ENCODE results near the gene NRXN3.

NRXN3 gene

DNA sequence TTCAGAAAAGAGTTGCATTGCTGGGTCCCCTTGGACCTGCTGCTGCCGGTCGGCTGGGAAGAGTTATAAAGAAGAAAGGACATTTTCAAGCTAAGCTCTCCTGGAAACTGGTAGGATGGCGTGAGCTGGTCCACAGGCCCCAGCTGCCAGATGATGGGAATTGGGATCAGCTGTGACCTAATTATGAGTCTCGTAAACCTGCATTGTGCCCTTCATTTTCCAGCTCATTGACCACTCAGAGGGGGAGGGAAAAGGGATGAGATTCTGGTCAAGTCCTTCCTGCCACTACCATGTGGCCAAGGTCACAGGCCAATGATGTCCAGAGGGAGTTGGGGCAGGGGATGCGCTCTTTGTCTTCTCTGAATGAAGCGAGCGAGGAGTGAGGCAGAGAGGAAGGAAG is 320.9 kb downstream of the NRXN3 start:
- Histone ChIP-seq H3K36me3 (ENCODE audit: low read depth) (no peaks in the 10 kb centered on the region), H3K4me1 (ENCODE audit: insufficient read depth, poor library complexity, severe bottlenecking) (no peaks in the 10 kb centered on the region), H3K9me3 (ENCODE audit: severe bottlenecking) (no peaks in the 10 kb centered on the region), H3K27ac (ENCODE audit: poor library complexity, severe bottlenecking) (no peak overlapping the region), H3K27me3 (ENCODE audit: insufficient read depth, poor library complexity, severe bottlenecking) (no peaks in the 10 kb centered on the region), H3K4me3 (ENCODE audit: severe bottlenecking) (no peak overlapping the region)
- no peak for ATAC-seq (ENCODE audit: low read depth)
- TF ChIP-seq CTCF (IDR thresholded peaks at IDR 0.05; ENCODE audit: poor library complexity, severe bottlenecking) = no peak
- no peak for DNase-seq (ENCODE audit: low spot score)

- Histone ChIP-seq H3K27me3 (ENCODE audit: insufficient read depth, poor library complexity, severe bottlenecking) (no peaks in the 10 kb centered on the region), H3K9me3 (ENCODE audit: severe bottlenecking) (no peaks in the 10 kb centered on the region), H3K4me1 (ENCODE audit: insufficient read depth, poor library complexity, severe bottlenecking) (no peaks in the 10 kb centered on the region), H3K36me3 (ENCODE audit: low read depth) (no peaks in the 10 kb centered on the region), H3K4me3 (ENCODE audit: severe bottlenecking) (no peak overlapping the region), H3K27ac (ENCODE audit: poor library complexity, severe bottlenecking) (no peak overlapping the region)
- no peak for TF ChIP-seq CTCF (IDR thresholded peaks at IDR 0.05; ENCODE audit: poor library complexity, severe bottlenecking)
- ATAC-seq (ENCODE audit: low read depth) = no peak
- DNase-seq (ENCODE audit: low spot score) = no peak
Observed at GRCh38 chr14:78498062-78498595, 328.0 kb downstream of the NRXN3 start.

DNA sequence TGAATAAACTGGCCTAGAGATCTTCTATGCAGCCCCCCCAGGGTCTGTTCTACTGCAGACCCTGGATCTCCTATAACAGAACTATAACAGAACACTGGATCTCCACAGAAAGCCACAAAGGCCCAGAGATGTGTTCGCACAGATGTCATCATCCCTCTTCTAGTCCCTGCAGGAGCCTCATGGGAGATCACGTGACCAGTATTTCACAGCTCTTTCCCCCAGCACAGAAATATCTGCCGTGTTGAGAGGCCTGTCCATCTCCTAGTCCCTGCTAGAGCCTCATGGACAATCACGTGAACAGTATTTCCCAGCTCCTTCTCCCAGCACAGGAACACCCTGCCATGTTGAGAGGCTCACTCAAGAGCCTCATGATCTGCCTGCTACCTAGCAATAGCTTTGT is 331.7 kb downstream of the NRXN3 start:
- Histone ChIP-seq H3K9me3 (ENCODE audit: severe bottlenecking) (no peaks in the 10 kb centered on the region), H3K4me3 (ENCODE audit: severe bottlenecking) (no peak overlapping the region), H3K36me3 (ENCODE audit: low read depth) (no peaks in the 10 kb centered on the region), H3K27ac (ENCODE audit: poor library complexity, severe bottlenecking) (no peak overlapping the region), H3K4me1 (ENCODE audit: insufficient read depth, poor library complexity, severe bottlenecking) (no peaks in the 10 kb centered on the region), H3K27me3 (ENCODE audit: insufficient read depth, poor library complexity, severe bottlenecking) (no peaks in the 10 kb centered on the region)
- DNase-seq (ENCODE audit: low spot score) = no peak
- no peak for TF ChIP-seq CTCF (IDR thresholded peaks at IDR 0.05; ENCODE audit: poor library complexity, severe bottlenecking)
- ATAC-seq (ENCODE audit: low read depth) = no peak

- TF ChIP-seq CTCF (IDR thresholded peaks at IDR 0.05; ENCODE audit: poor library complexity, severe bottlenecking) = no peak
- H3K4me3 ChIP-seq (ENCODE audit: severe bottlenecking) = no peak overlapping the region
- H3K27ac ChIP-seq (ENCODE audit: poor library complexity, severe bottlenecking) = no peak overlapping the region
- ATAC-seq (ENCODE audit: low read depth) = no peak
- H3K9me3 ChIP-seq (ENCODE audit: severe bottlenecking) = no peaks in the 10 kb centered on the region
- H3K27me3 ChIP-seq (ENCODE audit: insufficient read depth, poor library complexity, severe bottlenecking) = peaks cover 4% of the 10 kb centered on the region
- no peaks in the 10 kb centered on the region for H3K36me3 ChIP-seq (ENCODE audit: low read depth)
- H3K4me1 ChIP-seq (ENCODE audit: insufficient read depth, poor library complexity, severe bottlenecking) = no peaks in the 10 kb centered on the region
- DNase-seq (ENCODE audit: low spot score) = no peak
Observed at GRCh38 chr14:78508023-78508422, 337.9 kb downstream of the NRXN3 start.

GRCh38 chr14:78509516-78509915 is 339.3 kb downstream of the NRXN3 start:
- no peak overlapping the region for H3K4me3 ChIP-seq (ENCODE audit: severe bottlenecking)
- no peaks in the 10 kb centered on the region for H3K4me1 ChIP-seq (ENCODE audit: insufficient read depth, poor library complexity, severe bottlenecking)
- H3K27me3 ChIP-seq (ENCODE audit: insufficient read depth, poor library complexity, severe bottlenecking) = peaks cover 4% of the 10 kb centered on the region
- DNase-seq (ENCODE audit: low spot score) (no peak), ATAC-seq (ENCODE audit: low read depth) (no peak)
- H3K36me3 ChIP-seq (ENCODE audit: low read depth) = no peaks in the 10 kb centered on the region
- H3K27ac ChIP-seq (ENCODE audit: poor library complexity, severe bottlenecking) = no peak overlapping the region
- no peak for TF ChIP-seq CTCF (IDR thresholded peaks at IDR 0.05; ENCODE audit: poor library complexity, severe bottlenecking)
- H3K9me3 ChIP-seq (ENCODE audit: severe bottlenecking) = no peaks in the 10 kb centered on the region

Measured in RWPE2 (cell line).